HepG2 (cell line): ENCODE results near the gene NOP56. TPM values are rescaled to one million over a fixed set of nuclear protein-coding genes. Genes with fewer than 3 reads are reported as not detected.
A peak's percentile ranks its signal among the peaks of the same experiment; 100 is the strongest.

Experiments
- ATF6 ChIP-seq: sonication (generic); formaldehyde crosslinking; conservative IDR thresholded peaks from 2 replicates; pipeline ENCODE4 v1.4.0; 2020; ENCODE audit warnings: missing genetic modification reagents
- BRCA1 ChIP-seq: sonication (generic); formaldehyde crosslinking; IDR thresholded peaks from 2 replicates; pipeline ENCODE4 v1.4.0; 2020; ENCODE audit warnings: missing genetic modification reagents
- CEBPZ ChIP-seq: IDR thresholded peaks from 2 replicates; pipeline ENCODE4 v1.6.1; 2012; ENCODE audit warnings: low read length, improper control_type of control experiment
- CERS6 ChIP-seq: sonication (generic); formaldehyde crosslinking; IDR thresholded peaks from 2 replicates; pipeline ENCODE4 v1.5.0; 2020; ENCODE audit warnings: missing genetic modification reagents
- MXI1 ChIP-seq: IDR thresholded peaks from 3 replicates; pipeline ENCODE4 v1.6.1; 2012; ENCODE audit warnings: low read depth, low read length, inconsistent platforms, borderline replicate concordance
- NFATC3 ChIP-seq: sonication (generic); formaldehyde crosslinking; IDR thresholded peaks from 2 replicates; pipeline ENCODE4 v1.5.1; 2020; ENCODE audit warnings: mild to moderate bottlenecking, missing genetic modification reagents
- POGZ ChIP-seq: sonication (generic); formaldehyde crosslinking; IDR thresholded peaks from 2 replicates; pipeline ENCODE4 v1.4.0; 2020; ENCODE audit warnings: mild to moderate bottlenecking, missing genetic modification reagents
- THRA ChIP-seq: sonication (generic); formaldehyde crosslinking; IDR thresholded peaks from 2 replicates; pipeline ENCODE4 v1.4.0; 2020; ENCODE audit warnings: missing genetic modification reagents, borderline replicate concordance
- XRCC5 ChIP-seq: fragments of 200-400 bp; formaldehyde crosslinking; optimal IDR thresholded peaks from 2 replicates; pipeline ENCODE3; 2017; ENCODE audit warnings: mild to moderate bottlenecking, low read length
- ZFY ChIP-seq: sonication (generic); formaldehyde crosslinking; IDR thresholded peaks from 2 replicates; pipeline ENCODE4 v1.4.0; 2020; ENCODE audit warnings: missing genetic modification reagents
- ZNF260 ChIP-seq: sonication (generic); formaldehyde crosslinking; IDR thresholded peaks from 2 replicates; pipeline ENCODE4 v1.4.0; 2020; ENCODE audit warnings: missing genetic modification reagents, low read depth, mild to moderate bottlenecking, borderline replicate concordance
- ZNF263 ChIP-seq: sonication (generic); formaldehyde crosslinking; IDR thresholded peaks from 2 replicates; pipeline ENCODE4 v1.4.0; 2020; ENCODE audit warnings: missing genetic modification reagents
- ZNF503 ChIP-seq: sonication (generic); formaldehyde crosslinking; IDR thresholded peaks from 2 replicates; pipeline ENCODE4 v1.4.0; 2020; ENCODE audit warnings: missing genetic modification reagents
- ZNF558 ChIP-seq: sonication (generic); formaldehyde crosslinking; IDR thresholded peaks from 2 replicates; pipeline ENCODE4 v1.9.0; 2022; ENCODE audit warnings: mild to moderate bottlenecking, missing genetic modification reagents, borderline replicate concordance
- ZNF576 ChIP-seq: sonication (generic); formaldehyde crosslinking; IDR thresholded peaks from 2 replicates; pipeline ENCODE4 v1.4.0; 2020; ENCODE audit warnings: mild to moderate bottlenecking, missing genetic modification reagents
- ZUFSP ChIP-seq: sonication (generic); formaldehyde crosslinking; IDR thresholded peaks from 2 replicates; pipeline ENCODE4 v1.9.0; 2021; ENCODE audit warnings: missing genetic modification reagents, mild to moderate bottlenecking, borderline replicate concordance
- polyA plus RNA-seq, 8 experiments: library from polyadenylated mRNA; depleted of rRNA in 3 of 8; stranded (reverse) in 7 of 8; unstranded in 1 of 8; fragments of >200 nt; fragmentation: Illumina TruSeq in 4 of 8; extraction: Trizol in 4 of 8; gene quantifications; 2 replicates each; pipeline versions ENCODE4 v1.2.1 to v1.2.3, GENCODE V29; 2011 to 2016; ENCODE audit warnings: low read depth in 4 of 8, missing spikeins in 1 of 8, mixed read lengths in 1 of 8; ENCODE audit not compliant: insufficient read depth in 1 of 8
- total RNA-seq, 5 experiments: library from RNA; depleted of rRNA; stranded (reverse); fragments of >200 nt; fragmentation: Illumina TruSeq; extraction: Trizol; gene quantifications; 2 replicates each; pipeline ENCODE4 v1.2.3, GENCODE V29; 2016; ENCODE audit warnings: low read depth in 1 of 5

NOP56 gene
- total and polyA plus RNA-seq, 2 of the 13 experiments (the other 11 are each of a cell fraction or from before 2014, with no cell fraction given), result 369 to 1,116 TPM

- TF ChIP-seq ATF6 (CRISPR knock-in tag), result 0 out of 2 replicates have a peak, but pooled peaks have one; percentile 52
- TF ChIP-seq ZNF503 (CRISPR knock-in tag), result peak; percentile 69
- 0 out of 2 replicates have a peak, but pooled peaks have one; percentile 31 for TF ChIP-seq ZNF576
- peak; percentile 95 for TF ChIP-seq ZFY (CRISPR knock-in tag)
- TF ChIP-seq ZNF260 (CRISPR knock-in tag), result no peak
- TF ChIP-seq ZUFSP (CRISPR knock-in tag), result no peak
- peak; percentile 60 for TF ChIP-seq XRCC5
- TF ChIP-seq NFATC3 (CRISPR knock-in tag), result no peak
- no peak for TF ChIP-seq ZNF263 (CRISPR knock-in tag)
- TF ChIP-seq ZNF558, result no peak; the same call in 1 of the 2 replicates
- TF ChIP-seq POGZ (CRISPR knock-in tag), result peak; percentile 98
- TF ChIP-seq BRCA1 (CRISPR knock-in tag), result peak; percentile 31; the same call in 1 of the 2 replicates
- peak; percentile 96 for TF ChIP-seq MXI1
- no peak for TF ChIP-seq CEBPZ
- TF ChIP-seq THRA, result peak; percentile 86
- no peak for TF ChIP-seq CERS6
Measured at GRCh38 chr20:2663887-2664719, 11.7 kb downstream of the NOP56 start, which contains the start of gene IDH3B (continued).
